ENCODE measurements around the gene KRTAP4-4. TPM values are rescaled to one million over a fixed set of nuclear protein-coding genes. Genes with fewer than 3 reads are reported as not detected.
"Not testable (repeated sequence)": the region's sequence is repeated elsewhere in the genome, so short reads cannot be mapped to it uniquely, and the experiment has no call there.

The KRTAP4-4 gene
- total and polyA plus RNA-seq, 2 of the 13 experiments (the other 11 are each of a cell fraction or from before 2014, with no cell fraction given) = not detected

DNA sequence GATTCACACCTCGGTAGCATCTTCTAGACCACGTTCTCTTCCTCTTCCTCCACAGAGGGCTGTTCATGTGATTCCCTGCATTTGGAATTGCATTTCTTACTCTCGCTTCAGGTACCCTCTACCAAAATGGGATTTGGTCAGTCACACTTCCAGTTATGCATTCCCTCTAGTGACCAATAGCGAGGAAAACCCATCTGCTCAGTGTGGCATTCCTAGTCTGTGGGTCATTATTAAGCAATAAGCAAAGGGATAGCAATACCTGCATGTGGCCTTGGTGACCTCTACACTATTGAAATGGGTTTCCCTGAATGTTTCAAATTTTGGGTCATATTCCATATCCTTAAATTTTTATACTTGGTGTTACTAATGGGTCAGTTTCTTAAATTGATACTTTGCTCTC lies 10.5 kb downstream of the KRTAP4-4 start:
- FAIRE-seq (no peak), ATAC-seq (no peak), DNase-seq (ENCODE audit: low spot score) (no peak)
- intact Hi-C loops (cut with micrococcal nuclease; ENCODE audit: unreplicated experiment) = no loop called here
- Histone ChIP-seq H2AFZ (ENCODE audit: low read length) (no peak overlapping the region), H4K20me1 (ENCODE audit: insufficient read depth, low read length) (no peaks in the 10 kb centered on the region), H3K27me3 (ENCODE audit: control insufficient read depth in 1 of 2, insufficient read depth in 2 of 2, low read length in 2 of 2) (no peaks in the 10 kb centered on the region; a peak in 1 of 5 replicates), H3K9me3 (ENCODE audit: low read length) (no peaks in the 10 kb centered on the region), H3K79me2 (ENCODE audit: insufficient read depth, low read length) (no peaks in the 10 kb centered on the region), H3K4me1 (ENCODE audit: insufficient read depth, low read length) (no peaks in the 10 kb centered on the region), H3K9ac (ENCODE audit: insufficient read depth, low read depth, low read length) (no peak overlapping the region), H3K4me2 (ENCODE audit: low read depth, low read length) (no peak overlapping the region), H3K36me3 (replicated peaks in 1 of 2; ENCODE audit: control insufficient read depth in 1 of 2, insufficient read depth in 2 of 2, low read length in 2 of 2) (no peaks in the 10 kb centered on the region), H3K27ac (ENCODE audit: extremely low read length, insufficient read depth, low read length) (no peak overlapping the region), H3K4me3 (replicated peaks in 1 of 3; ENCODE audit: insufficient read depth in 1 of 3, low read depth in 2 of 3, low read length in 3 of 3) (no peak overlapping the region)
- 22% methylated on average over 4 of the region's 4 CpGs for WGBS (ENCODE audit: low lambda C conversion rate)
- ChIA-PET CTCF (ENCODE audit: low intra/inter-chr PET ratio, low total read pairs) (no interaction called here), POLR2A (no interaction called here)
- no TSS peak for BruUV-seq (replicated peaks)
- in situ Hi-C loops (cut with HindIII; ENCODE audit: extremely low pct_ligation_motif_present, low pct_unique_long_range_greater_than_20kb) = no loop called here
- TF ChIP-seq ZNF44 (CRISPR knock-in tag; IDR thresholded peaks at IDR 0.05) = no peak
- TF ChIP-seq CEBPB (IDR thresholded peaks at IDR 0.05; ENCODE audit: borderline replicate concordance, low read depth, low read length) = peak; percentile 22; the same call in 1 of the 2 replicates

GRCh38 chr17:41149652-41149985 lies 10.9 kb downstream of the KRTAP4-4 start, which contains the start of gene KRTAP4-5:
KRTAP4-5 (minus strand) TSS chr17:41149825; CDS start chr17:41149767, 58 bp downstream.
- Histone ChIP-seq H2AFZ (ENCODE audit: low read length) (no peak within 1 kb of the TSS), H3K27ac (ENCODE audit: extremely low read length, insufficient read depth, low read length) (no peak within 1 kb of the TSS), H3K4me1 (ENCODE audit: insufficient read depth, low read length) (no peaks in the 10 kb centered on the region), H3K79me2 (ENCODE audit: insufficient read depth, low read length) (no peaks in the 10 kb centered on the region), H3K9me3 (ENCODE audit: low read length) (no peaks in the 10 kb centered on the region), H3K36me3 (replicated peaks in 1 of 2; ENCODE audit: control insufficient read depth in 1 of 2, insufficient read depth in 2 of 2, low read length in 2 of 2) (no peaks in the 10 kb centered on the region), H3K27me3 (ENCODE audit: control insufficient read depth in 1 of 2, insufficient read depth in 2 of 2, low read length in 2 of 2) (no peaks in the 10 kb centered on the region; a peak in 1 of 5 replicates), H3K4me2 (ENCODE audit: low read depth, low read length) (no peak within 1 kb of the TSS), H4K20me1 (ENCODE audit: insufficient read depth, low read length) (no peaks in the 10 kb centered on the region), H3K4me3 (replicated peaks in 1 of 3; ENCODE audit: insufficient read depth in 1 of 3, low read depth in 2 of 3, low read length in 3 of 3) (no peak within 1 kb of the TSS), H3K9ac (ENCODE audit: insufficient read depth, low read depth, low read length) (no peak within 1 kb of the TSS)
- no peak for FAIRE-seq
- TF ChIP-seq ZNF143 (CRISPR knock-in tag; IDR thresholded peaks at IDR 0.05) (no peak), REXO4 (CRISPR knock-in tag; IDR thresholded peaks at IDR 0.05; ENCODE audit: borderline replicate concordance) (no peak), ZNF547 (CRISPR knock-in tag; IDR thresholded peaks at IDR 0.05) (no peak), RFXANK (CRISPR knock-in tag; IDR thresholded peaks at IDR 0.05) (no peak)
- TF ChIP-seq, protein P1, sequence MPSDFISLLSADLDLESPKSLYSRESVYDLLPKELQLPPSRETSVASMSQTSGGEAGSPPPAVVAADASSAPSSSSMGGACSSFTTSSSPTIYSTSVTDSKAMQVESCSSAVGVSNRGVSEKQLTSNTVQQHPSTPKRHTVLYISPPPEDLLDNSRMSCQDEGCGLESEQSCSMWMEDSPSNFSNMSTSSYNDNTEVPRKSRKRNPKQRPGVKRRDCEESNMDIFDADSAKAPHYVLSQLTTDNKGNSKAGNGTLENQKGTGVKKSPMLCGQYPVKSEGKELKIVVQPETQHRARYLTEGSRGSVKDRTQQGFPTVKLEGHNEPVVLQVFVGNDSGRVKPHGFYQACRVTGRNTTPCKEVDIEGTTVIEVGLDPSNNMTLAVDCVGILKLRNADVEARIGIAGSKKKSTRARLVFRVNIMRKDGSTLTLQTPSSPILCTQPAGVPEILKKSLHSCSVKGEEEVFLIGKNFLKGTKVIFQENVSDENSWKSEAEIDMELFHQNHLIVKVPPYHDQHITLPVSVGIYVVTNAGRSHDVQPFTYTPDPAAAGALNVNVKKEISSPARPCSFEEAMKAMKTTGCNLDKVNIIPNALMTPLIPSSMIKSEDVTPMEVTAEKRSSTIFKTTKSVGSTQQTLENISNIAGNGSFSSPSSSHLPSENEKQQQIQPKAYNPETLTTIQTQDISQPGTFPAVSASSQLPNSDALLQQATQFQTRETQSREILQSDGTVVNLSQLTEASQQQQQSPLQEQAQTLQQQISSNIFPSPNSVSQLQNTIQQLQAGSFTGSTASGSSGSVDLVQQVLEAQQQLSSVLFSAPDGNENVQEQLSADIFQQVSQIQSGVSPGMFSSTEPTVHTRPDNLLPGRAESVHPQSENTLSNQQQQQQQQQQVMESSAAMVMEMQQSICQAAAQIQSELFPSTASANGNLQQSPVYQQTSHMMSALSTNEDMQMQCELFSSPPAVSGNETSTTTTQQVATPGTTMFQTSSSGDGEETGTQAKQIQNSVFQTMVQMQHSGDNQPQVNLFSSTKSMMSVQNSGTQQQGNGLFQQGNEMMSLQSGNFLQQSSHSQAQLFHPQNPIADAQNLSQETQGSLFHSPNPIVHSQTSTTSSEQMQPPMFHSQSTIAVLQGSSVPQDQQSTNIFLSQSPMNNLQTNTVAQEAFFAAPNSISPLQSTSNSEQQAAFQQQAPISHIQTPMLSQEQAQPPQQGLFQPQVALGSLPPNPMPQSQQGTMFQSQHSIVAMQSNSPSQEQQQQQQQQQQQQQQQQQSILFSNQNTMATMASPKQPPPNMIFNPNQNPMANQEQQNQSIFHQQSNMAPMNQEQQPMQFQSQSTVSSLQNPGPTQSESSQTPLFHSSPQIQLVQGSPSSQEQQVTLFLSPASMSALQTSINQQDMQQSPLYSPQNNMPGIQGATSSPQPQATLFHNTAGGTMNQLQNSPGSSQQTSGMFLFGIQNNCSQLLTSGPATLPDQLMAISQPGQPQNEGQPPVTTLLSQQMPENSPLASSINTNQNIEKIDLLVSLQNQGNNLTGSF (CRISPR knock-in tag; IDR thresholded peaks at IDR 0.05) = no peak
- BruUV-seq (replicated peaks) = no TSS peak
- ChIA-PET POLR2A (no interaction called here), CTCF (ENCODE audit: low intra/inter-chr PET ratio, low total read pairs) (no interaction called here)
- WGBS (ENCODE audit: low lambda C conversion rate) = 0% methylated on average over 1 of the region's 2 CpGs
- no peak for DNase-seq (ENCODE audit: low spot score)
- intact Hi-C loops (cut with micrococcal nuclease; ENCODE audit: unreplicated experiment) (no loop called here), in situ Hi-C loops (cut with HindIII; ENCODE audit: extremely low pct_ligation_motif_present, low pct_unique_long_range_greater_than_20kb) (no loop called here)
- no peak for ATAC-seq

DNA sequence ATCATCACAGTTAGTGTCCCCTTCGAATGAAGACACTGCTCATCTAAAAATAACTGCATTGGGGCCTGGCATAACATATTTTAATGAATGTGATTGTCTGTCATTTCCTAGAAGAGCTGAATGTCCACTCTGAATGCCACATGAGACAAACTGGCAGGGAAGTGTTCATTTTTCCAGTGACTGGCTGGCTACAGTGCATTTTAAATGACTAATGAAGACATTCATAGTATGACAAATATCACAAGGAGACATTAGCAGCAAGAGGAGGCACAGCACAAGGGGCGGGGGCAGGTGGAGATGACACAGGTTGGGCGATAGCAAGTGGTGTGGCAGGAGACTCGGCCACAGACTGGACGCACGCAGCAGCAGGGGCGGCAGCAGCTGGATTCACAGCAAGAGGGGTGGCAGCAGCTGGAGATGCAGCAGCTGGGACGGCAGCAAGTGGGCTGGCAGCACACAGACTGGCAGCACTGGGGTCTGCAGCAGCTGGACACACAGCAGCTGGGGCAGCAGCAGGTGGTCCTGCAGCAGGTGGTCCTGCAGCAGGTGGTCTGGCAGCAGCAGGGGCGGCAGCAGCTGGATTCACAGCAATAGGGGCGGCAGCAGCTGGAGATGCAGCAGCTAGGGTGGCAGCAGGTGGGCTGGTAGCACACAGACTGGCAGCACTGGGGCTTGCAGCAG lies 11.4 kb downstream of the KRTAP4-4 start:
- H3K27ac ChIP-seq (ENCODE audit: extremely low read length, insufficient read depth, low read length); H3K27me3 ChIP-seq (ENCODE audit: control insufficient read depth in 1 of 2, insufficient read depth in 2 of 2, low read length in 2 of 2); FAIRE-seq; CTCF ChIA-PET (ENCODE audit: low intra/inter-chr PET ratio, low total read pairs); in situ Hi-C loops (cut with HindIII; ENCODE audit: extremely low pct_ligation_motif_present, low pct_unique_long_range_greater_than_20kb); DNase-seq (ENCODE audit: low spot score); H2AFZ ChIP-seq (ENCODE audit: low read length); H3K79me2 ChIP-seq (ENCODE audit: insufficient read depth, low read length); intact Hi-C loops (cut with micrococcal nuclease; ENCODE audit: unreplicated experiment); POLR2A ChIA-PET; H3K4me3 ChIP-seq (replicated peaks in 1 of 3; ENCODE audit: insufficient read depth in 1 of 3, low read depth in 2 of 3, low read length in 3 of 3); H3K9ac ChIP-seq (ENCODE audit: insufficient read depth, low read depth, low read length); H3K4me1 ChIP-seq (ENCODE audit: insufficient read depth, low read length); H3K4me2 ChIP-seq (ENCODE audit: low read depth, low read length); BruUV-seq (replicated peaks); ATAC-seq; H4K20me1 ChIP-seq (ENCODE audit: insufficient read depth, low read length); H3K36me3 ChIP-seq (replicated peaks in 1 of 2; ENCODE audit: control insufficient read depth in 1 of 2, insufficient read depth in 2 of 2, low read length in 2 of 2); H3K9me3 ChIP-seq (ENCODE audit: low read length): not testable (repeated sequence)
- WGBS (ENCODE audit: low lambda C conversion rate) = 33% methylated on average over 8 of the region's 10 CpGs

All from HepG2 (cell line).